Activated T-cell treated with anti-CD3 and anti-CD28 coated beads for 1 hour (primary cell): Measurements from ENCODE around the gene TADA2A.
"Not testable (repeated sequence)": the region's sequence is repeated elsewhere in the genome, so short reads cannot be mapped to it uniquely, and the experiment has no call there.

Experiments used
- DNase-seq: peaks from one replicate; pipeline ENCODE4 v3.0.0-alpha.2; 2020; ENCODE audit warnings: low read depth

The TADA2A gene

DNA sequence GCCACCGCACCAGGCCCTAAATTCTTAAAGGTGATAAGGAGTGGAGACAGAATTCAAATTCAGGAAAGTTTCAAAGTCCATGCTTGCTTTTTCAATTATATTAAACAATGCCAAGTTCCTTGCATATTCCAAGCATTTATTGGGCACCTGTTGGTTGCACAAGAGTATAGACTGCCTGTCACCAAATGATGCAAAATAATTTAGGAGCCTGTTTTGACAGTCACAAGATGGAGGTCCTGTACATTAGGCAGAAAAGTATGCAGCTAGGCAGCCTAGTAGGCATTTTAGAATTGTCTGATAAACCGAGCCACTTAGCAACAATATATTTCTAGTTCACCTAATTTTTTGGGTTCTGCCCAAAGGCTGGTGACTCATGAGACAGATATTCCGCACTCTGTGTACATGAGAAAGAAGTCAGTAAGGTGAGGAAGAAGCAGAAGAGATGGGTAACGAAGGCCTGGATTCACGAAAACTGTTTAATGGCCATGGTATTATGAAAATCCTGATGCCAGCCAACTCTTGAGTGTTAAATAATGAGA is 7.4 kb upstream of the TADA2A start:
- DNase-seq = no peak

DNA sequence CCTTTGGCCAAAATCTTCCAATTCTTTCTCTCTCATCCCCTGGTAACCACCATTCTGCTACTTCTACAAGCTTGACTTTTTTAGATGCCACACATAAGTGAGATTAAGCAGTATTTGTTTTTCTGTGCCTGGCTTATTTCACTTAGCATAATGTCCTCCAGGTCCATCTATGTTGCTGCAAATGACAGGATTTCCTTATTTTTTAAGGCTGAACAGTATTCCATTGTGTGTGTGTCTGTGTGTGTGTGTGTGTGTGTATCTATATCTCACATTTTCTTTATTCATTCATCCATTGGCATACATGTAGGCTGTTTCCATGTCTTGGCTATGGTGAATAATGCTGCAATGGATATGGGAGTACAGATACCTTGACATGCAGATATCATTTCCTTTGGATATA is 6.2 kb upstream of the TADA2A start:
- no peak for DNase-seq

- DNase-seq = not testable (repeated sequence)
Observed at GRCh38 chr17:37405522-37405921, 1.2 kb upstream of the TADA2A start.

GRCh38 chr17:37405955-37406634 is 591 bp upstream of the TADA2A start:
- DNase-seq = no peak

- DNase-seq = not testable (repeated sequence)
Observed at GRCh38 chr17:37408145-37408479, 1.4 kb downstream of the TADA2A start.

- no peak for DNase-seq
Observed at GRCh38 chr17:37410357-37410756, 3.7 kb downstream of the TADA2A start.

- no peak for DNase-seq
Observed at GRCh38 chr17:37413875-37414519, 7.3 kb downstream of the TADA2A start.

DNA sequence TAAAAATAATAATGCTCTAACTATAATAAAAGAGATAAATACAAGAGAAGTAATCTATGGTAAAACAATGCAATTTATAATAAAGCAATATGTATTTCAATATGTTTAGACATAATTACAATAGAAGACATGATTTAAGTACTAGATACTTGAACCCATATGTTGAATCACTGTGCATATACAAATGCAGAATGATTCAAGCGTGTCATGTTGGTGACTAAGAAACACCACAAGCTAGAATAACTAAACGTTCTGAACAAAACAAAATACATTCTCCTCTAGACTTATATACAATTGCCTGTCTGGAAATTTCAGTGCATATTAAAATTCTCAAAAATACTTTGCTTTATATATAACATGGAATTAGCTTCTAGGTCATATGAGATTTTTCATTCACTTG is 11.2 kb downstream of the TADA2A start:
- DNase-seq = no peak

- no peak for DNase-seq
Observed at GRCh38 chr17:37422971-37423625, 16.4 kb downstream of the TADA2A start.

GRCh38 chr17:37425268-37425667 is 18.6 kb downstream of the TADA2A start:
- no peak for DNase-seq

DNA sequence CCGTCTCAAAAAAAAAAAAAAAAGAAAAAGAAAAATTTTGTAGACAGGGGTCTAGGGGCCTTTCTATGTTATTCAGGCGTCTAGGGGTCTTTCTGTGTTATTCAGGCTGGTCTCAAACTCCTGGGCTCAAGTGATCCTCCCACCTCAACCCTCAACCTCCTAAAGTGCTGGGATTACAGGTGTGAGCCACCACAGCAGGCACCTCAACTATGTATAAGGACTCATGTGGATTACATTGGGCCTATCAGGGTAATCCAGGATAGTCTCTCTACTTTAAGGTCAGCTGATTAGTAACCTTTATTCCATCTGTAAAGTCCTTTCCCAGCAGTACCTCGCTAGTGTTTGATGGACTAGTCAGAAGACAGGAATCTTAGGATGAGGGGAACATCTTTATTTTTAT is 22.4 kb downstream of the TADA2A start:
- DNase-seq = no peak

DNA sequence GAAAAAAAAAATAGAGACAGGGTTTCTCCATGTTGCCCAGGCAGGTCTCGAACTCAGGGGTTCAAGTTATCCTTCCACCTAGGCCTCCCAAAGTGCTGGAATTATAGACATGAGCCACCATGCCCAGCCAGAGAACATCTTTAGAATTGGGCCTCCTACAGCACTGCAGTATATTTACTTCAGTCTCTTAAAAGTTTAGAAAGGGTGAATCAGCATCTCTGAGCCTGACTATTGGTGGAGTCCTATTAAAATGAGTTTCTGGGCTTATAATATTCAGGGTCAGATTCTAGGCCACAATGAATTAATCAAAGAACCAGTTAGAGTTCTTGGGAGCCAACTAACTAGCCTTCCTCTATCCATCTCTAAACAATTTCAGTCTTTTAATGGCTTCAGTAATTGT is 22.8 kb downstream of the TADA2A start:
- DNase-seq = no peak

DNA sequence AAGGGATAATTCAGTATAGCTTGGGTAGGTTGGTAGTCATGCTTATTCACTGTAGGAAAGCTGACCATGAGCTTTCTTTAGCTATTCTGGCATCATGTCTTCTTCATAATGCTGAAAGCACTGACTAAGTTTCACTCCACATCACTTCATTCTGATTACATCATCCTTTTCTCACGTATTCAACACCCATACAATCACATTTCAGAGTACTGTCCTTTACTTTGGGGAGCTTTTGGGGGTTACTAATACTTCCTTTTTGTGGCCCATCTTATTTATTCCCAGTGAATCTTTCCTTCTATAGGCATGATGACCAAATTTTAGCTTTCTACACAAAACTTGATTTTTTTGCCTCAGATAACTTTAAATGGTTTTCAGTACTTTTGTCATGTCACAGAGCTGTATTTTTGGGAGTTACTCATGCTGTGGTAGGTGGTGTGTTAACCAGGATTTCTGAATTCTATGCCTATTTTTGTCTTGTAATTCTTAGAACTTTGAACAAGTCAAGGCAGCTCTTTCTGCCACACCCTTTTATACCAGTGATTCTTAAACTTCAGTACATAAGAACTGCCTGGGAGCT is 23.5 kb downstream of the TADA2A start:
- DNase-seq = no peak

- DNase-seq = no peak
Observed at GRCh38 chr17:37432671-37433070, 26.0 kb downstream of the TADA2A start.

DNA sequence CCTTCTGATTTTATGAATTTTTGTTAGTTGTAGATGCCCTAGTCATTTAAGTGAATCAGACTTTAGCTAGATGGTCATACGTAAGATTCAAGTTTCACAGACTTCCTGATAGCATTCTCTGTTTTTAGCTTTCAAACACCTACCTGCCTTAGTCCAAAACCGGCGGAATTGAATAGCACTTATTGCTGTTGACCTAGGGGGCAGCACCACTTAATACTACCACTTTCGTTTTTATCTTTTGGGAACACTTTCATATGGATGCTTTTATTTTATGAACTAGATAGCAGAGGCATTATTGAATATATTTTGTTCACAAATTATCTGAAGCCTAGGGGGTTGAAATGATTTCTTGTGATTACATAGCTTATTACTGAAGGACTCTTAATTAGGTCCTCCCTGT is 31.5 kb downstream of the TADA2A start:
- DNase-seq = no peak

- no peak for DNase-seq
Observed at GRCh38 chr17:37440424-37440823, 33.7 kb downstream of the TADA2A start.

GRCh38 chr17:37441369-37442014 is 34.8 kb downstream of the TADA2A start:
- not testable (repeated sequence) for DNase-seq

DNA sequence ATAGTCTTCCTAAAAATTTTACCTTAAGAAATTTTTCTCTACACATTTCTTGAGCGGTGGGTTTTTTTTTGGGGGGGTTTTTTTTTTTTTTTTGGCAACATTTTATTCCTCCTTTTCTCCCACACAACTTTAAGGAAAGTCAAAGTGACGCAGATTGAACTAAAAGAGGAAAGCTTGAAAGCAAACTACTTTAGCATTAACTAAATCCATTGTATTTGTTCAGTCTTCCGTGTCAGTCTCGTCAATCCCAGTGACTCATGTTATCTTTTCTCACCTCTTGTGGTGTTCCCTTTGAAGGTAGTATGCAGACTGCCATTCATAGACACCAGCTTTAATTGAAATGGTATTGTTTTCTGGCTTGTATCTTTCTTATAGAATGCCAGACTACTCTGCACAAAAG is 39.3 kb downstream of the TADA2A start:
- no peak for DNase-seq

- no peak for DNase-seq
Observed at GRCh38 chr17:37447641-37448040, 41.0 kb downstream of the TADA2A start.

GRCh38 chr17:37450112-37450511 is 43.4 kb downstream of the TADA2A start:
- DNase-seq = no peak

- DNase-seq = not testable (repeated sequence)
Observed at GRCh38 chr17:37457801-37458200, 51.1 kb downstream of the TADA2A start.

DNA sequence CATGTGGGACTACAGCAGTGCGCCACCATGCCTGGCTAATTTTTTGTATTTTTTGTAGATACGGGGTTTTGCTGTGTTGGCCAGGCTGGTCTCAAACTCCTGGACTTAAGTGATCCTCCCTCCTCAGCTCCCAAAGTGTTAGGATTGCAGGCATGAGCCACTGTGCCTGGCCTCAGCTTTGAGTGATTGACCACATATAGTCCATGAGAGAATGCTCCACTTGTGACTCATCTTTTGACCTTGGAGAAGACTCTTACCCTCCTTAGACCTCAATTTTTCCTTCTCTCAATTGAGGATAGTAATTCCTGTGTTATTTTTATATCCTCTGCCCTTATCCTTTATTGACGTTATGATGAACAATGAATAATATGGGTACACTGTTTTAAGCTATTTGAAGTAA is 52.1 kb downstream of the TADA2A start:
- no peak for DNase-seq
